Muscle of back (tissue), 11 donors: ENCODE measurements around the gene PRKN. TPM values are rescaled to one million over a fixed set of nuclear protein-coding genes. Genes with fewer than 3 reads are reported as not detected.
"Not testable (repeated sequence)": the region's sequence is repeated elsewhere in the genome, so short reads cannot be mapped to it uniquely, and the experiment has no call there.

Source experiments
- DNase-seq, 3 donors: peaks; one replicate each; pipeline versions ENCODE4 v3.0.0 to v3.0.0-alpha.2; 2013
- polyA plus RNA-seq, 10 donors: library from polyadenylated mRNA; unstranded; fragments of 120-200 nt; gene quantifications; one replicate each; pipeline ENCODE4 v1.2.1, GENCODE V29; 2013; ENCODE audit not compliant: insufficient read length in 10 of 10

Gene PRKN
- polyA plus RNA-seq, 10 donors, result 2.5 to 6.4 (median 3.6) TPM

DNA sequence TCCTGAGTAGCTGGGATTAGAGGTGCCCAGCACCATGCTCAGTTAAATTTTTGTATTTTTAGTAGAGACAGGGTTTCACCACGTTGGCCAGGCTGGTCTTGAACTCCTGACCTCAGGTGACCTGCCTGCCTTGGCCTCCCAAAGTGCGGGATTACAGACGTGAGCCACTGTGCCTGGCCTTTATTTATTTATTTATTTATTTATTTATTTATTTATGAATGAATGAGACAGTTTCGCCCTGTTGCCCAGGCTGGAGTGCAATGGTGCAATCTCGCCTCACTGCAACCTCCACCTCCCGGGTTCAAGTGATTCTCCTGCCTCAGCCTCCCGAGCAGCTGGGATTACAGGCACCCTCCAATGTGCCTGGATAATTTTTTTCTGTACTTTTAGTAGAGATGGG lies 48.7 kb downstream of the PRKN start:
- not testable (repeated sequence) for DNase-seq

- no peak for DNase-seq
Observed at GRCh38 chr6:162675503-162675902, 52.1 kb downstream of the PRKN start.

GRCh38 chr6:162674452-162674851 lies 53.1 kb downstream of the PRKN start:
- no peak for DNase-seq

DNA sequence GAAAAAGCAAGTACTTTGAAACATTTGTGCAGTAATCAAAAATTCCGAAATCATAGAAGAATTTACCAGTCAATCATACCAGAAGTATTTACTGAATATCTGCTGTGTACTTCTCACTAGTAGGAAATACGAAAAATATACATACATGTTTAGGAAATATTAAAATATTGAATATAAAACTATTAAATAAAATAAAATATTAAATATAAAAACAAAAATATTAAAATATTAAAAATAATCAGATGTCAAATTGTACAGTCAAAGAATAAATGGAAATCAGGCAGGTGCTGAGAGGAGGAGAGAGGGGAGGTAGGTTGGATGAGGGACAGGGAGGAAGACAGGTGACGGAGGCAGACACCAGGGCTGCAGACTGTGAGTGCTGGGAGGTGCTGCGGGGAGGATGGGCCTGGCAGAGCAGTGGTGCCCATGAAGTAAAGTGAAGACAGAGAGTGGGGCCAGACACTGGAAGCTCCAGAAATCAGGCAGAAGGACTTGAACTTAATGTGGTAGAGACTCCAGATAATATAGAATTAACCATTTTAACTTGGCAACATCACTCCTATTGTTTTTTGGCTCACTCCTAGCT lies 55.9 kb downstream of the PRKN start:
- DNase-seq, result no peak

DNA sequence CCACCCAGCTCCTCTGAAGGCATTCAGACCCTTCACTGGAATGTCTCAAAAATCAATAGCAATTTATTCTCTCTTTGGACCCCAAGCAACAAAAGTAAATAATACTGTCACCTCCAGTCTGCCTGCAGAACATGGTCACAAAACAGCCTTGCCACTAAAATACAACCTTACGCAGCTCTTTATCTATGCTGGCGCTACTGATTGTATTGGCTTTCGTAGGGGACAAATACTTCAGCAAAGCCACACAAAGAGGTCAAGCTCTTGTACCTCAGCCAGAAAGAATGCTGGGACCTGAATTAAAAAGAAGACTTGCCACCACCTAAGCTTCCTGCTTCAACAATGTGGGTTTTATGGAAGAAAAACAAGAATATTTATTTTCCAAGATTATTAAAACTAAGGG lies 57.2 kb downstream of the PRKN start:
- DNase-seq, result no peak

GRCh38 chr6:162666246-162666645 lies 61.3 kb downstream of the PRKN start:
- peak in 1 of 3 donors; percentile 56 for DNase-seq

GRCh38 chr6:162653808-162654207 lies 73.8 kb downstream of the PRKN start:
- DNase-seq, result no peak

- DNase-seq, result peak in 1 of 3 donors; percentile 40
Observed at GRCh38 chr6:162651505-162651904, 76.1 kb downstream of the PRKN start.

- no peak for DNase-seq
Observed at GRCh38 chr6:162649271-162649670, 78.3 kb downstream of the PRKN start.

GRCh38 chr6:162644153-162644552 lies 83.4 kb downstream of the PRKN start:
- DNase-seq, result no peak

GRCh38 chr6:162640756-162641155 lies 86.8 kb downstream of the PRKN start:
- DNase-seq, result no peak

GRCh38 chr6:162639951-162640350 lies 87.6 kb downstream of the PRKN start:
- no peak for DNase-seq

GRCh38 chr6:162638931-162639574 lies 88.5 kb downstream of the PRKN start:
- DNase-seq, result no peak

DNA sequence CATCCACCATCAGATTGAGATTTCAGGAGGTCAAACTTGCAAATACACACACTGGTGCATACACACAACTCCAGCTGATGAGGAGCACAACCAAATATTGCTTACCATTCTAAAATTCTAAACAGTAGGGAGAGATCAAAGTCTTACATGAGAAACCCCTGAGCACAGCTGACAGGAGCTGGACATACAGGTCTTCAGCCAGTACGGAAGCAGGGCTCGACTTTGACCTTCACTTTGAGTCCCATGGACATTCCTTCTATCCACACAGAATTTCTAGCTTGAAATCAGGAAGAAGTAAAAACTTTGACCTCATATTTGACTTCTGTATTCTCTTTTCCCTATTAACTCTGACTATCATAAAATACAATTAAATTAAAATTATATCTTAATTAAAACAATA lies 90.2 kb downstream of the PRKN start:
- no peak for DNase-seq

DNA sequence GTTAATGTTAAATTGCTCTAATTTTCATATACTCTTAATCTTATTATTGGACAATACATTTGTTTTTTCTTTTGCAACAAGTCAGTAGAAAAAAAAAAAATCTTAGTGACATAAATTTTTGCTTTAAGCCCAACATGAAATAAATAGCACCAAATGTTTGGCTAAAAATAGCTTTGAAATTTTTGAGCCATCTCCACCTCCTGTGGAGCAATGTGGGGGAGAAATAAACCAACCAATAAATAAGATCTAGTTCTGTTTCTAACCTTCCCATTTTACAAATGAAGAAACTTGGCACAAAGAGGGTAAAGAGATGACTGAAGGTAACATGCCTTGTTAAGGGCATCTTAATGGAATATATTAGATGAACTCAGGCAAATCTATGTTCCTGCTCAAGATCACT lies 91.4 kb downstream of the PRKN start:
- no peak for DNase-seq

DNA sequence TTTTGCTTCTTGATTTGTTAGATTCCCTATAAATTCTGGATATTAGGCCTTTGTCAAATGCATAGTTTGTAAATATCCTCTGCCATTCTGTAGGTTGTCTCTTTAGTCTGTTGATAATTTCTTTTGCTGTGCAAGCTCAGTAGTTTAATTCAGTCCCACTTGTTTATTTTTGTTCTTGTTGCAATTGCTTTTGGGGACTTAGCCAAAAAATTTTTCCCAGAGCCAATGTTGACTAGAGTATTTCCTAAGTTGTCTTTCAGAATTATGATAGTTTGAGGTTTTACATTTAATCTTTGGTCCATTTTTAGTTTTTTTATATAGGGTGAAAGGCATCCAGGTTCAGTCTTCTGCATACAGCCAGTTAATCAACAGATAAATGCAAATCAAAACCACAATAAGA lies 96.0 kb downstream of the PRKN start:
- no peak for DNase-seq

DNA sequence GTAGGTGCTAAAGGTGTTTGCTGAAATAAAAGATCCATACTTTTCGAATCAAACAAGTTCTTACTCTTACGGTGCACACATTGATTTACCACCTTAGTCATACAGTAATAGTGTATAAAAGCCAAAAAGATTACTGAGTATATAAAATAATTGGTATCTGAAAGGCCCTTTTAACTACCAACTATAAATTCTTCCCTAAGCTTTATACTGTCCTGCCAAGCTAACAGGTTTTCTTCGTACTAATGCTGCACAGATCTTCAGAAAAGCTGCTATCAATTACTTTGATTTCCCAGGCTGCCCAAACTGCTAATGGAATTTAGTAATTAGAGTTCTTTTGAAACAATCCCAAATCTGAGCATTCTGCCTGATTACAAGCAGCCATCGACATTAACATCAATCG lies 97.5 kb downstream of the PRKN start:
- DNase-seq, result no peak

GRCh38 chr6:162627825-162628224 lies 99.7 kb downstream of the PRKN start:
- no peak for DNase-seq

DNA sequence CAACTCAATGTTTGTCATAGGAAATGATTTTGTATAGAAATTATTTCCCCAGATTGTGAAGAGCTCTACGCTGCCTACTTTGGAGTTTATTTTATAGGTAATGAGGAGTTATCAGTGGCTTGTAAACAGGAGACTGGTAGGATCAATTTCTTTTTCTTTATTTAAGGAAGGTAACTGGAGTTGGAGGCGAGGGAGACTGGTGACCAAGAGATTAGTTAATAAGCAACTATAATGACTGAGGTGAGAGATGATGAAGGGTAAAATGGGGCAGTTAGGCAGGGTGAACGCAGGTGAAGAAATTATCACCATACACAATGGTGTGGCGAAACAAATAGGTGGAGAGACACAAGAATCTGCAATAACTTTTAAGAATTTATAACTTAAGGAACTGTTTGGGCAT lies 100.2 kb downstream of the PRKN start:
- DNase-seq, result no peak

DNA sequence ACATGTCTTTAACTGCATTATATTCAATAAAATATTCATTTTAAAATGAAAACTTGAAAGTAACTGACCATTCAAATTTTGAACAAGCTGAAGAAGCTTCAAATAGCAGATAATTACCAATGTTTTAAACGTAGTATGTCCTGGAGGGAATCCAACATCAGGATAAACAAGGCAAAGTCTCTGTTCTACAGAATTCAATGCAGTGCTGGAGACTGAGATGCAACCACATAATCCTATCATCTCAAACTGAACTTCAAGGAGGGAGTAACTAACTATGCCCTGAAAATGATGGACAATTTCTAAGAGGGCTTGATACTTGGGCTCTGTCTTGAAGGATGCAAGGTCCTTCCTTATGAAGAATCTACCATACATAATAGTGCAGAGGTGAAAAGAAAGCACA lies 100.7 kb downstream of the PRKN start:
- DNase-seq, result no peak

DNA sequence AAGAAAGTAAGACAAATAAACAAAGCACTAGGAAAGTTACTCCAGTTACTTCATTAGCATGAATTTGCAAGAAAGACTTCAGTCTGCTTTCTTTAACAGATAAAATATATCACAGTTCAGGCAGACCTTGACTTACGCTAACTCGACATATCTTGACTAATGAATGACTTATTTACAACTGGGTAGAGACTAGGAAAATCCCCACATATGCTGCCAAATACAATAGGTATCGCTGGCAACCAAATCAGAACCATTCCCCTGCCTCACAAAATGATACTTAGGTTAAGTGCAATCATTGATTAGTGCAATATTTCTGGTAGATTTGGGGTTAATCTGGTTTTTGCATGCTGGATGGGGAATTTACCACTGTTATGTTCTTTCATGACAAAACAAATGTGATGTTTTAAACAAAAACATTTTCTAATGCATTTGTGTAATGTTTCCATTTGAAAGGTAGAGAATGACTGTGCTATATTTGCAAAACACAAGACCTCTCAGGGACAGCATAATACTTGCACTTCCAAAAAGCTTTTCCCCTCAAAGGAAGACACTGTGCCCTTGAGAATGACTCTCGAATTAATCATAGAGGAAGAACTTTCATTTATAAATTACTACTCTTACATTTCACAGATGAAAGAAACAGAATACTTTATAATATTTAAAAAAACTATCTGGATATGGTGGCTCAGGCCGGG lies 101.6 kb downstream of the PRKN start:
- DNase-seq, result no peak

DNA sequence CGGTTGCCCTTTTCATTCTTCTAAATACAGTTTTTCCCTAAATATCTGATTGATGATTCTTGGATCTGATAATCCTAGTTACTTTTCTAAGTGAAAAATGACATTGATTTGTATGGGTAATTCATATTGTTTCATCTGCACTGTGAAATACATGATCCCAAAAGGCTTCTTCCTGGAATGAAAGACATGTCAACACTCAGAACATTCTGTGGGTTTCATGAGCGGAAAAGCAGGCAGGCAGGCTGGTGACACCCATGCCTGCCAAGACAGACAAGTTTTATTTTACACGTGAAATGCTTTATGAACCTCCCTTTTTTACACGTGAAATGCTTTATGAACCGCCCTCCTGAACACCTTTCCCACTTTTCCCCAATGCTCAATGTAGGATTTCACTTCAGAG lies 105.0 kb downstream of the PRKN start:
- DNase-seq, result no peak

GRCh38 chr6:162621246-162621645 lies 106.3 kb downstream of the PRKN start:
- no peak for DNase-seq

DNA sequence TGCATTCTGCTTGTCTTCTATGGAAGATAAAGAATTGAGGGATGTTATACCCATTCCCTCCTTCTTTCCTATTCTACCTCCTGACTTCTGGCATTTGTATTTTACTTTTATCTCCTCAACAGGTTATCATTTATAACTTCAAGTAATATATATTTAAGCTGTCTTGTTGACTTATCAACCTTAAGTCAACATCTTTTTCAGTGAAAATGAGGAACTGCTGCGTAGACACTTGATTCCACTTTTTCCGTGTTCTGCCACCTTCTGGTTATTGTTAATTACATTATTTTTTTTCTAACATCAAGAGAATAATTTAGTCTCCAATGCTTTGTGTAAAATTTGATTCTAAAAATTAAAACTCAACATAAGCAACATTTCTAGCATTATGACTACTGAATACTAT lies 107.5 kb downstream of the PRKN start:
- DNase-seq, result no peak
